ENCODE results near the gene GTF3C4.
A peak's percentile ranks its signal among the peaks of the same experiment; 100 is the strongest.

GTF3C4 gene

DNA sequence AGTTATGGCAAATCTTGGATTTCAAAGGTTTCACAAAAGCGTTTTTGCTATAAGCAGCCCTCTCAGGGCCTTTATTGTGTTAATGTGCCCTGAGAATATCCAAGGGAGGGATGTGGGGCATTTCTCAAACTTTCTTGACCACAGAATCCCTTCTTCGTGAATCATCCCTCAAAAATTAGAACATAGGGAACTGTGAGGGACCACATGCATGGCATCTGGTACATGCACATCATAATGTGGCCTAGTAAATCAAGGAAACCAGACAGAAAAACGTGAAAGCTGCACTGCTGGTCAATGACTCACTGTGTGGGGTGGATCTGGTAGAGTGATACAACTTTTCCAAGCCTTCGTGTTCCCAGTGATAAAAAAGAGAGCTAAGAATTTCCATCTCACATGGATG is 22.9 kb upstream of the GTF3C4 start:
- H3K27ac ChIP-seq (ENCODE audit: low read depth, low read length) = no peak overlapping the region

DNA sequence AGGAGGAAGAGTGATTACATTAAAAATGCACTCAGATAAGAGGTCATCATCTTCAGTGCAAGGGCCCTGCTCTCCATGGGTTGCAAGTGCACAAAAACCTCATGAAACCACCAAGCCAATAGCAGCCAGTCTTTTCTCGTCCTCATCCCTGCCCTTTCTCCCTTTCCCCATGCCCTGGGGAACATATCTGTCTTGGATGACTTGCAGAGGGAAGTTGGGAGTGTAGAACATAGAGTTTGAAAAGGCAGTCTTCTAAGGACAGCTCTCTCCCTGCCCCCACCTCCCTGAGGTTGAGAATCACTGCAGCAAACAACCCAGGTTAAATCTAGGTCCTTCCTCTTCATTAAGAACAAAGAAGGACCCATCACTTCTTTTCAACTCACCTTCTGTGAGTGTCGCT is 22.5 kb upstream of the GTF3C4 start:
- Histone ChIP-seq H3K9ac (ENCODE audit: low read depth, low read length) (no peak overlapping the region), H3K4me1 (ENCODE audit: control insufficient read depth, insufficient read depth, low read length) (no peaks in the 10 kb centered on the region), H3K27me3 (ENCODE audit: control insufficient read depth, insufficient read depth, low read length) (no peaks in the 10 kb centered on the region), H3K27ac (ENCODE audit: low read depth, low read length) (no peak overlapping the region), H3K9me3 (ENCODE audit: control insufficient read depth, insufficient read depth, low read length) (no peaks in the 10 kb centered on the region), H3K4me3 (ENCODE audit: low read depth, low read length) (no peak overlapping the region), H3K36me3 (ENCODE audit: control insufficient read depth, insufficient read depth, low read length) (peaks cover 93% of the 10 kb centered on the region)

More for the DNA sequence above, 22.9 kb upstream of the GTF3C4 start:
- Histone ChIP-seq H3K4me1 (ENCODE audit: control insufficient read depth, insufficient read depth, low read length) (no peaks in the 10 kb centered on the region), H3K27me3 (ENCODE audit: control insufficient read depth, insufficient read depth, low read length) (no peaks in the 10 kb centered on the region), H3K9me3 (ENCODE audit: control insufficient read depth, insufficient read depth, low read length) (no peaks in the 10 kb centered on the region), H3K36me3 (ENCODE audit: control insufficient read depth, insufficient read depth, low read length) (peaks cover 92% of the 10 kb centered on the region), H3K9ac (ENCODE audit: low read depth, low read length) (no peak overlapping the region), H3K4me3 (ENCODE audit: low read depth, low read length) (no peak overlapping the region)

DNA sequence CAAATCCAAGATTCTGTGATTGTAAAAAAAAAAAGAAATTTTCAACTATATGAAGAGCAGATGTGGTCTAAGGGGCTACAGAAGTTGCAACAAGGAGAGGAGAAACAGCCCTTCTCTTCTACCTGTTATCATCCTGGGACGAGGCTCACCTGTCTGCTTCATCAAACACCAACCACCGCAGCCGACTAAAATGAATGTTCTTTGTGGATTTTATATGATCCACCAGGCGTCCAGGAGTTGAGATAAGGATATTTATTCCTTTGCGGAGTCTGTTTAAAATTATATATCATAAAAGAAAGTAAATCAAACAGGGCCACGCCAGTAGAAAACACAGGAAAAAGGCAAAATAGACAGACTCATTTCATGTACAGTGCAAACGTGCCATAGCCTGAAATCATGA is 22.0 kb upstream of the GTF3C4 start:
- no peaks in the 10 kb centered on the region for H3K27me3 ChIP-seq (ENCODE audit: control insufficient read depth, insufficient read depth, low read length)
- no peak overlapping the region for H3K4me3 ChIP-seq (ENCODE audit: low read depth, low read length)
- peaks cover 89% of the 10 kb centered on the region for H3K36me3 ChIP-seq (ENCODE audit: control insufficient read depth, insufficient read depth, low read length)
- no peak overlapping the region for H3K9ac ChIP-seq (ENCODE audit: low read depth, low read length)
- no peak overlapping the region for H3K27ac ChIP-seq (ENCODE audit: low read depth, low read length)
- no peaks in the 10 kb centered on the region for H3K4me1 ChIP-seq (ENCODE audit: control insufficient read depth, insufficient read depth, low read length)
- H3K9me3 ChIP-seq (ENCODE audit: control insufficient read depth, insufficient read depth, low read length) = no peaks in the 10 kb centered on the region

DNA sequence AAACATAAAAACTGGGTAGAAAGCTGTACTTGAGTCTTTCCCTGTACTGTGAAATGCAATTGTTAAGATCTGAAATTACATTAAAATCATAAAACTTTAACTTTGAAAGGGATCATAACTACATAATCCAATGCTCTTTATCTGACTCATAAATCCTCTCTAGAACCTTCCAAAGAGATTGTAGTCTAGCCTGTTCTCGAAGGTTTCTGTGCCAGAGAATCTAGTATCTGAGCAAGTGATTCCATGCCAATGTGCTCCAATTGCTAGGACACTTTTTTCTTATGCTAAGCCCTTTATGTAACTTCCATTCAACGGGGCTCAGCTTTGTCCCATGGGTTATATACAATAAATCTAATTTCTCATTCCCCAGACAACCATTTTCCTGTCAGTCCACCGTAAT is 21.6 kb upstream of the GTF3C4 start:
- H3K4me3 ChIP-seq (ENCODE audit: low read depth, low read length) = no peak overlapping the region
- no peaks in the 10 kb centered on the region for H3K27me3 ChIP-seq (ENCODE audit: control insufficient read depth, insufficient read depth, low read length)
- no peak overlapping the region for H3K27ac ChIP-seq (ENCODE audit: low read depth, low read length)
- no peak overlapping the region for H3K9ac ChIP-seq (ENCODE audit: low read depth, low read length)
- no peaks in the 10 kb centered on the region for H3K9me3 ChIP-seq (ENCODE audit: control insufficient read depth, insufficient read depth, low read length)
- no peaks in the 10 kb centered on the region for H3K4me1 ChIP-seq (ENCODE audit: control insufficient read depth, insufficient read depth, low read length)
- H3K36me3 ChIP-seq (ENCODE audit: control insufficient read depth, insufficient read depth, low read length) = peaks cover 85% of the 10 kb centered on the region

DNA sequence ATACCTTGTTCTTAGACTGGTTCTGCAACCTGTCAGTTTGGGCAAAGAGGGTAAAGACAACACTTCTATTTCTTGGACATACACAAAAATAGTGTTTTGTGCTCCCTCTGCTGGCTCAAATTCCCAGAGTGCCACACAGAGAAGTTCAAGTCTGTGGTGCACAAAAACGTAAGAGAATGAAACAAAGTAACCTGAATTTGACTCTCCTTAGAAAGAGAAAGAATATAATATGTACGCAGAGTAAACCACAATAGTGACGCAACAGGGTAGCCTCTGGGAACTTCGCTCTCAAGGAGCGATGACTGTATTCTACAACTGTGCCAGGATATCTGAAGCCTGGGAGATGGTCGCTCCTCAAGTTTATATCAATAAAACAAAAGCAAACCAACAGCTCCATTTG is 19.0 kb upstream of the GTF3C4 start:
- no peak overlapping the region for H3K9ac ChIP-seq (ENCODE audit: low read depth, low read length)
- no peaks in the 10 kb centered on the region for H3K4me1 ChIP-seq (ENCODE audit: control insufficient read depth, insufficient read depth, low read length)
- H3K27ac ChIP-seq (ENCODE audit: low read depth, low read length) = no peak overlapping the region
- no peaks in the 10 kb centered on the region for H3K9me3 ChIP-seq (ENCODE audit: control insufficient read depth, insufficient read depth, low read length)
- no peak overlapping the region for H3K4me3 ChIP-seq (ENCODE audit: low read depth, low read length)
- H3K36me3 ChIP-seq (ENCODE audit: control insufficient read depth, insufficient read depth, low read length) = peaks cover 69% of the 10 kb centered on the region
- no peaks in the 10 kb centered on the region for H3K27me3 ChIP-seq (ENCODE audit: control insufficient read depth, insufficient read depth, low read length)

DNA sequence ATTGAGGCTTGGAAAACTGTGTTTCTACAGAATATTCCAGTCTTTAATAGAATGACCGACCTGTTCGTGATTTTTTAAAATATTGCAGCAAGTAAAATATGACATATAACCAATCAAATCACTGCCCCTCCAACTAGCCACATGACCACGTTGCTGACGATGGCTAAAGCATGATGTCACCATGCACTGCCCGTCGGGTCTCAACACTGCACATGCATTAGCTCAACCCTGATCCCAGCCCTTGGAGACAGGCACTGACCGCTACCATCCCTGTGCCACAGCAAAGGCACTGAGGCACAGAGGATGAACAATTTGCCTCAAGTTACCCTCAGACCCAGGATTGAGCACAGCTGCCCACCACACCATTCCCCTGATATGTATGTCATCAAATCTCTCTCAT is 14.0 kb upstream of the GTF3C4 start:
- Histone ChIP-seq H3K27me3 (ENCODE audit: control insufficient read depth, insufficient read depth, low read length) (no peaks in the 10 kb centered on the region), H3K9me3 (ENCODE audit: control insufficient read depth, insufficient read depth, low read length) (no peaks in the 10 kb centered on the region), H3K27ac (ENCODE audit: low read depth, low read length) (no peak overlapping the region), H3K4me3 (ENCODE audit: low read depth, low read length) (no peak overlapping the region), H3K9ac (ENCODE audit: low read depth, low read length) (no peak overlapping the region), H3K36me3 (ENCODE audit: control insufficient read depth, insufficient read depth, low read length) (peaks cover 70% of the 10 kb centered on the region), H3K4me1 (ENCODE audit: control insufficient read depth, insufficient read depth, low read length) (no peaks in the 10 kb centered on the region)

DNA sequence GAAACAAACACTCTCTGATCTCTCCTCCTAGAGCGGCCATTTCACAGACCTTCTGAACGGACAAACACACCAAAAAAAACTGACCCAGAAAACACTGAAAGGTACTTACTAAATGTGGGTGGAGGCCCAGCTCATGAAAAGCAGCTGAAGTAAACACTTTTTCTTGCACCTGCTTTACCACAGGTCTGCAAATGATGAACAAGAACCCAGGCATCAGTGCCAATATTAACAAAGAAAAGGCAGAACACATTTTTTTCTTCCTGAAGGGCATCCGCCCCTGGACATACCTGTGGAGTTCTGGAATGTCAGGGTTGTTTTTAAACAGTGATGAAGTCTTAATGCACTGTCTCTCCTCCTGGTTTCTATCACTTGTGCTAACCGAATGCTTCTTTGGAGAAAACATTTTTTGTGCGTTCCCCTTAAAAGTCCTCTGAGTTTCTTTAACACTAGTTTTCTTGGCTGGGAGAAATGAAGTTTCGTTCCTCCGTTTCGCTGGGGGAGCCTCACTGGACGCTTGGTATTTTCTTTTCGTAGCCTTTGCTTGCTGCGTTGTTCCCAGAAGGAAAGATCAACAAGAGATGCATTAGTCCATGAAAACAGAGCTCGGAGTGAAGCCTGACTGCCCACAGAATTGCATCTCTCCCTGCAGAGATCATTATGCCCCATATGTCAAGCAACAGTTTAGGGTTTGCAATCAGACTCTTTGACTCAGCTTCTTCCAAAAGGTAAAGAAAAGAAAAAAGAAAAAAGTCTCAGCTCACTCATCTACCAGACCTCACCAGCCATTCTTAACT is 7.9 kb upstream of the GTF3C4 start:
- peaks cover 24% of the 10 kb centered on the region for H3K4me1 ChIP-seq (ENCODE audit: control insufficient read depth, insufficient read depth, low read length)
- H3K27me3 ChIP-seq (ENCODE audit: control insufficient read depth, insufficient read depth, low read length) = no peaks in the 10 kb centered on the region
- peak overlapping the region; percentile 34 for H3K4me3 ChIP-seq (ENCODE audit: low read depth, low read length)
- H3K36me3 ChIP-seq (ENCODE audit: control insufficient read depth, insufficient read depth, low read length) = peaks cover 66% of the 10 kb centered on the region
- H3K27ac ChIP-seq (ENCODE audit: low read depth, low read length) = no peak overlapping the region
- H3K9ac ChIP-seq (ENCODE audit: low read depth, low read length) = no peak overlapping the region
- no peaks in the 10 kb centered on the region for H3K9me3 ChIP-seq (ENCODE audit: control insufficient read depth, insufficient read depth, low read length)

DNA sequence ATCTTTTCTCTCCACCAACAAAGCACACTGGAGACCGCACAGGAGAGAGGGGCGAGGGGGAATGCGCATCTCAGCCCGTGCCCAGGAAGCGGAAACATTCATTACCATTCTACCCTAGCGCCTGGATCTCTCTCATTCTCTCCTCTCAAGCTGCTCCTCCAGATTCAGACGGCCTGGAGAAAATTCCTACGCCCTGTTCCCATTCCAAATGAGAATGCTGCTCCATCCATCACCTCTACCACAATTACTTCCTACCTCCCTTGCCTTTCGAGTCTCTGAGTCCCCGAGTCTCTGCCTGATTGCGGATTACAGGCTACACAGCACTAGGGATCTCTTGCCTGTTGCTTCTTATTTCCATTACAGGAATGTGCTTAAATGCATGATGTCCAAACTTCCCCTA is 7.1 kb upstream of the GTF3C4 start:
- H3K9ac ChIP-seq (ENCODE audit: low read depth, low read length) = no peak overlapping the region
- H3K27ac ChIP-seq (ENCODE audit: low read depth, low read length) = no peak overlapping the region
- no peaks in the 10 kb centered on the region for H3K27me3 ChIP-seq (ENCODE audit: control insufficient read depth, insufficient read depth, low read length)

DNA sequence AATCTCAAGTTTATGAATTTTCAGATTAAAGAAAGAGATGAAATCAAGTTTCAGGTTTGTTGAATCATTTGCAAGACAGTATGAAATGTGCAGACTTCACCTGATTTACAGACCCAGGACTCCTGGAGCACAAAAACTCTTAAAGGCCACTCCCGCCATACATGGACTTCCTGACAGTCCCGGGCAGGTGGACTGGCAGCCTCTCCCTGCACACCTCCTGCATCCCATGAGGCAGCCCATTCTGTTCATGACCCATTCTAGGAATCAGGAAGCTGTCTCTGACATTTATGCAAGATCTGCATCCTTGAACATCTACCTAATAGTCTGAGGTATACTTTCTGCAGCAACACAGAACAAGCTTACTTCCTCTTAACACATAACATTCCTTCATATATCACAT is 6.4 kb upstream of the GTF3C4 start:
- H3K9ac ChIP-seq (ENCODE audit: low read depth, low read length) = no peak overlapping the region
- H3K9me3 ChIP-seq (ENCODE audit: control insufficient read depth, insufficient read depth, low read length) = no peaks in the 10 kb centered on the region
- no peak overlapping the region for H3K4me3 ChIP-seq (ENCODE audit: low read depth, low read length)
- H3K4me1 ChIP-seq (ENCODE audit: control insufficient read depth, insufficient read depth, low read length) = peaks cover 33% of the 10 kb centered on the region
- no peaks in the 10 kb centered on the region for H3K27me3 ChIP-seq (ENCODE audit: control insufficient read depth, insufficient read depth, low read length)
- H3K36me3 ChIP-seq (ENCODE audit: control insufficient read depth, insufficient read depth, low read length) = peaks cover 57% of the 10 kb centered on the region
- no peak overlapping the region for H3K27ac ChIP-seq (ENCODE audit: low read depth, low read length)

More for the DNA sequence above, 7.1 kb upstream of the GTF3C4 start:
- Histone ChIP-seq H3K4me3 (ENCODE audit: low read depth, low read length) (peak overlapping the region; percentile 34), H3K4me1 (ENCODE audit: control insufficient read depth, insufficient read depth, low read length) (peaks cover 31% of the 10 kb centered on the region), H3K36me3 (ENCODE audit: control insufficient read depth, insufficient read depth, low read length) (peaks cover 64% of the 10 kb centered on the region), H3K9me3 (ENCODE audit: control insufficient read depth, insufficient read depth, low read length) (no peaks in the 10 kb centered on the region)

DNA sequence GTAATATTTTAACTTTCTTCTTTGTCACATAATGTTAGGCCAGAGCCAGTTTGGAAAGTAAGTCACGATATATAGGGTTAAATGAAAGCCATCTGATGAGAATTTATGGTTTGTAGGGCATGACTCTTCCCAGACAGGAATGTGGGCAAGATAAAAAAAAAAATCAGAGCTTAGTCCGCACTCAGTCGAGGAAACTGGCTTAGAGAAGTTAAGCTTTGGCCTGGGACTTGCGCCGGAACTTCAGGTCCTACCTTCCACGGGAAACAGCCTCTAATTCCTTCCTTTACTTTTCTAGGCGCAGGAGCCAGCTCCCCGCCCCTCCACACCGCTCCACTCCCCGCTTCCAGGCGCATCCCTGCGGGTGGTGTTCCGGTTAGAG is 956 bp upstream of the GTF3C4 start:
- H3K27me3 ChIP-seq (ENCODE audit: control insufficient read depth, insufficient read depth, low read length) = no peaks in the 10 kb centered on the region

DNA sequence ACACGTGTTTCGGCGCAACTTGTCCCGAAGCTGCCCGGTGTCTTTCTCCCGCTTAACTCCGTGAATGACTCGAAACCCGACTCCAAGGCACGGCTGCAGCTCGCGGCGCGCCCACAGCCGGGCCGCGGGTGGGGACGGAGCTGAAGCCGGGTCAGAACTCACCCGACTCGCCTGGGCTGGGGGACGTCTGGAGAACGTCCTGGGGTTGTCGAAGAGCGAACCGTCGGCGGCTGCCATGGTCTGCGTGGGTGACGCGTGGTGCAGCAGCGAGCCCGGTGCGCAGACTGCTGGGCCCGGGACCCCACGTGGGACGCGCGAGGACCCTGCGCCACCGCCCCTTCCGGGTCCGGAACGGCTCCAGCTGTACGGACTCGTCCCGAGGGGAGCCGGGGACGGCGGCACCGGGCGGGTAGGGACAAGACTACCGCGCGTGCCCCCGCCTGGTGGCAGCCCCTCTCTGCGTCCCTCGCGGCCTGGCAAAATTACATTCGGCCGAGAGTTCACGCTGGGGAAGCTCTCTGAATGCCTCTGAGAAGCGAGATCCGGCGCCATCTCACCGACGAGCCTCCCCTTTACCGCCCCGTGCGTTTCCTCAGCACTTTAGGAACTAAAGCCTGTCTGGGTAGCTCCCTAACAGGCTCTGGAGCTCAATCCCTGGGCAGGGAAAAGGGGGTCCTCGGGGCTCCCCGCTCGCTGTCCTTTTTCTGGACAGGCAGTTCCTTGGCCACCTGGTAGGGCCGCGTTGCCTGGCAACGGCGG is 387 bp upstream of the GTF3C4 start, which contains the start of gene DDX31:
Gene DDX31 (minus strand): TSS at position 286 of the 759 bp plus-strand sequence. CDS start 49 bp downstream, at position 237.
- peaks cover 15% of the 10 kb centered on the region; the same call in 1 of the 2 replicates for H3K36me3 ChIP-seq (ENCODE audit: control insufficient read depth, insufficient read depth, low read length)
- peak within 1 kb of the TSS; percentile 98 for H3K4me3 ChIP-seq (ENCODE audit: low read depth, low read length)
- H3K4me1 ChIP-seq (ENCODE audit: control insufficient read depth, insufficient read depth, low read length) = peaks cover 22% of the 10 kb centered on the region
- H3K27ac ChIP-seq (ENCODE audit: low read depth, low read length) = peak within 1 kb of the TSS; percentile 99
- H3K27me3 ChIP-seq (ENCODE audit: control insufficient read depth, insufficient read depth, low read length) = no peaks in the 10 kb centered on the region
- H3K9ac ChIP-seq (ENCODE audit: low read depth, low read length) = peak within 1 kb of the TSS; percentile 93
- H3K9me3 ChIP-seq (ENCODE audit: control insufficient read depth, insufficient read depth, low read length) = no peaks in the 10 kb centered on the region

More for the DNA sequence above, 956 bp upstream of the GTF3C4 start:
- Histone ChIP-seq H3K27ac (ENCODE audit: low read depth, low read length) (peak overlapping the region; percentile 99), H3K9me3 (ENCODE audit: control insufficient read depth, insufficient read depth, low read length) (no peaks in the 10 kb centered on the region), H3K9ac (ENCODE audit: low read depth, low read length) (peak overlapping the region; percentile 93), H3K4me3 (ENCODE audit: low read depth, low read length) (peak overlapping the region; percentile 98), H3K4me1 (ENCODE audit: control insufficient read depth, insufficient read depth, low read length) (peaks cover 22% of the 10 kb centered on the region), H3K36me3 (ENCODE audit: control insufficient read depth, insufficient read depth, low read length) (peaks cover 19% of the 10 kb centered on the region; the same call in 1 of the 2 replicates)

All from HUES48 (cell line).